OCI-LY7 (cell line): ENCODE results near the gene SNX17. TPM values are rescaled to one million over a fixed set of nuclear protein-coding genes. Genes with fewer than 3 reads are reported as not detected.

Experiments
- BruUV-seq: library from RNA; stranded (reverse); fragments of 400-500 nt; replicated peaks from 2 replicates; lab custom pipeline; 2021; lab: Mats Ljungman, UMichigan
- CTCF ChIA-PET: fragments of 300-600 bp; sonication (Branson Sonifier 250); formaldehyde crosslinking; loops from one replicate; lab custom pipeline; 2022; ENCODE audit warnings: antibody characterized with exemption; ENCODE audit not compliant: unreplicated experiment; lab: Charles Lee
- POLR2A ChIA-PET: fragments of 300-600 bp; sonication (Branson Sonifier 250); formaldehyde crosslinking; loops from one replicate; lab custom pipeline; 2022; ENCODE audit warnings: antibody characterized with exemption; lab: Charles Lee
- DNase-seq: peaks from one replicate; pipeline ENCODE4 v3.0.0-alpha.2; 2015; ENCODE audit warnings: low spot score
- H2AFZ ChIP-seq: fragments of 200-600 bp; sonication (generic), shearing (Covaris generic); 2 replicates; pipeline ENCODE4 v1.6.1; 2014; ENCODE audit warnings: mild to moderate bottlenecking, antibody characterized with exemption, low read length, moderate library complexity
- H3K27ac ChIP-seq: fragments of 200-600 bp; sonication (generic); 2 replicates; pipeline ENCODE4 v1.5.1; 2014; ENCODE audit warnings: mixed run types, low read depth, mild to moderate bottlenecking, moderate library complexity, low read length, inconsistent platforms; ENCODE audit not compliant: poor library complexity, severe bottlenecking
- H3K36me3 ChIP-seq: fragments of 200-600 bp; sonication (generic); 2 replicates; pipeline ENCODE4 v1.6.1; 2014; ENCODE audit warnings: mild to moderate bottlenecking, antibody characterized with exemption, low read length, moderate library complexity, mixed read lengths; ENCODE audit not compliant: insufficient read depth
- H3K4me1 ChIP-seq: fragments of 200-600 bp; sonication (generic); 2 replicates; pipeline ENCODE4 v1.5.1; 2014; ENCODE audit warnings: mild to moderate bottlenecking, low read length; ENCODE audit not compliant: insufficient read depth, poor library complexity, severe bottlenecking
- H3K4me2 ChIP-seq: fragments of 200-600 bp; sonication (generic); 2 replicates; pipeline ENCODE4 v1.6.1; 2014; ENCODE audit warnings: mild to moderate bottlenecking, low read length
- H3K4me3 ChIP-seq: fragments of 200-600 bp; sonication (generic); 2 replicates; pipeline ENCODE4 v1.5.1; 2014; ENCODE audit warnings: mild to moderate bottlenecking, low read depth, low read length; ENCODE audit not compliant: poor library complexity, severe bottlenecking
- H3K79me2 ChIP-seq: fragments of 200-600 bp; sonication (generic); 2 replicates; pipeline ENCODE4 v1.6.1; 2016; ENCODE audit warnings: low read depth, mild to moderate bottlenecking, low read length, moderate library complexity, mixed read lengths; ENCODE audit not compliant: insufficient read depth
- H3K9me2 ChIP-seq: fragments of 200-600 bp; sonication (generic); 2 replicates; pipeline ENCODE4 v1.6.1; 2016; ENCODE audit warnings: mild to moderate bottlenecking, low read length, mixed read lengths; ENCODE audit not compliant: insufficient read depth
- H3K9me3 ChIP-seq: fragments of 200-600 bp; sonication (generic); 2 replicates; pipeline ENCODE4 v1.6.1; 2014; ENCODE audit warnings: mild to moderate bottlenecking, mixed run types, low read length, mixed read lengths
- H4K20me1 ChIP-seq: fragments of 200-600 bp; sonication (generic); 2 replicates; pipeline ENCODE4 v1.6.1; 2014; ENCODE audit warnings: mild to moderate bottlenecking, antibody characterized with exemption, low read length, moderate library complexity, mixed read lengths; ENCODE audit not compliant: insufficient read depth
- CTCF ChIP-seq: fragments of 200-600 bp; sonication (generic); conservative IDR thresholded peaks from 2 replicates; pipeline ENCODE4 v1.5.1; 2014; ENCODE audit warnings: mild to moderate bottlenecking, antibody characterized with exemption, low read length, moderate library complexity, mixed read lengths
- EZH2phosphoT487 ChIP-seq: fragments of 200-600 bp; sonication (generic); IDR thresholded peaks from 2 replicates; pipeline ENCODE4 v1.6.1; 2018; ENCODE audit warnings: low read depth, borderline replicate concordance, mild to moderate bottlenecking, mixed run types, antibody characterized with exemption, low read length, moderate library complexity, mixed read lengths
- intact Hi-C: fragments of 100-400 bp; cut with micrococcal nuclease; formaldehyde crosslinking; loops from one replicate; pipeline ENCODE4 v1.10.0; 2022; ENCODE audit not compliant: unreplicated experiment
- total RNA-seq, 2 experiments: library from RNA; depleted of rRNA in 1 of 2; stranded (reverse); fragments of >200 nt in 1 of 2; shearing (Covaris generic) in 1 of 2; gene quantifications; 2 replicates each; pipeline ENCODE4 v1.2.3, GENCODE V29; 2014 to 2022

Gene SNX17
- total RNA-seq, 2 experiments from 2014 or later: 63.1 to 97.4 TPM

DNA sequence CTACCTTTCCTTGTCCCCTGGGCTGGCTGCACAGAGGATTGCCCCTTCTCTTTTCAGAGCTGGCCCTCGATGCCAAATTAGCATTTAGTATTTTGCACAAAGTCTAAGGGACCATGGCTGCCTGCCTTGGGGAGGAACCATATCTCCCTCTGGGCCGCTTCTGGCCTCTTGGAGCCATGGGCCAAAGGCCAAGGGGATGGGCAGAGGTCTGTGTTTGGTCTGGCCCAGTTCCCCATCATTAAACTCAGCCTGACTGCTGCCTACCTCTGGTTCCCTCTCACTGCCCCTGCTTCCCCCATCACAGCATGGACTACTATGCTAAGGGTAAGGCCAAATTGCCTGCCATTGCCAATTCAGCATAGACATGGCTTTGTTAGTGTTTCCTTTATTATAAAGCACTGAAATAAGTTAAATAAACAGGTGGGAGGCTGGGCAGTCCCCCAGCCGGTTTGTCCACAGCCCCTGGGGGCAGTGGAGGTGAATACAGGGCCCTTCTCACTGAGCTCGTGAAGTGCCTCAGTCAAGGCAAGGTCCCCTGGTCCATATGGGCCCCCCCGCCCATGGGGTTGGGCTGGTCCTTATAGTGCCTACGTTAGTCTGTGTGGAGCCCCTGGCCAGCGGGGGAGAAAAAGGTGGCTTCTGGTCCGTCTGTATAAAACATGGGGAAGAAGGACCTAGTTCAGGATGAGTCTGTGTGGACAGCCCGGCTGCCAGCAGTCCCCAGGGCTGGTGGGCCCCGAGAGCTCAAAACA, 6.6 kb downstream of the SNX17 start:
- Histone ChIP-seq H2AFZ (no peak overlapping the region), H3K4me1 (peaks cover 29% of the 10 kb centered on the region), H4K20me1 (no peaks in the 10 kb centered on the region), H3K4me3 (no peak overlapping the region), H3K79me2 (peaks cover 20% of the 10 kb centered on the region; the same call in 1 of the 2 replicates), H3K9me2 (no peaks in the 10 kb centered on the region), H3K9me3 (no peaks in the 10 kb centered on the region), H3K4me2 (no peak overlapping the region), H3K36me3 (peaks cover 95% of the 10 kb centered on the region), H3K27ac (no peak overlapping the region)
- ChIA-PET CTCF (no interaction called here), POLR2A (no interaction called here)
- TF ChIP-seq CTCF (no peak), EZH2phosphoT487 (no peak)
- DNase-seq: no peak
- intact Hi-C loops: no loop called here
- no TSS peak for BruUV-seq

DNA sequence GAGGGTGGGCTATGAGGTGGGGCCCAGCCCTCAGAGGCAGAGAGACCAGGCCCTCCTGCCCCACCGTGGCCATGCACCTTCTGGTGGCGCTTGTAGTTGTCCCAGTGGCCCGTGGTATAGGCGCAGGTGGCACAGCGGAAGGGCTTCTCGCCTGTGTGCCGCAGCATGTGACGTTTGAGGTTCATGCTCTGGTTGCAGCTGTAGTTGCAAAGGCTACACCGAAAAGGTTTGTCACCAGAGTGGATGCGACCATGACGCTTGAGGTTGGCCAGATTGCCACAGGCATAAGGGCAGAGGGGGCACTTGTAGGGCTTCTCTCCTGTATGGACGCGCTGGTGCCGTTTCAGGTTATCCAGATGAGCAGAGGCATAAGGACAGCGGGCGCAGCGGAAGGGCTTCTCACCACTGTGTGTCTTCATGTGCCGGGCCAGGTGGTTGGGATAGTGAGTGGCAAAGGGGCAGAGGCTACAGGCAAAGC, 7.2 kb downstream of the SNX17 start:
- POLR2A ChIA-PET: no interaction called here
- Histone ChIP-seq H3K4me3 (no peak overlapping the region), H3K9me3 (no peaks in the 10 kb centered on the region), H3K4me2 (no peak overlapping the region), H3K4me1 (peaks cover 23% of the 10 kb centered on the region), H2AFZ (no peak overlapping the region), H3K36me3 (peaks cover 95% of the 10 kb centered on the region), H3K27ac (no peak overlapping the region), H3K79me2 (peaks cover 13% of the 10 kb centered on the region; the same call in 1 of the 2 replicates), H3K9me2 (no peaks in the 10 kb centered on the region), H4K20me1 (no peaks in the 10 kb centered on the region)
- intact Hi-C loops: no loop called here
- DNase-seq: no peak
- TF ChIP-seq CTCF: no peak
- TF ChIP-seq EZH2phosphoT487: no peak
- no TSS peak for BruUV-seq
- CTCF ChIA-PET: no interaction called here

- H3K4me3 ChIP-seq: no peak overlapping the region
- H3K79me2 ChIP-seq: peaks cover 11% of the 10 kb centered on the region; the same call in 1 of the 2 replicates
- H3K9me3 ChIP-seq: no peaks in the 10 kb centered on the region
- no peak overlapping the region for H3K27ac ChIP-seq
- peaks cover 19% of the 10 kb centered on the region for H3K4me1 ChIP-seq
- no peaks in the 10 kb centered on the region for H3K9me2 ChIP-seq
- ChIA-PET POLR2A (no interaction called here), CTCF (no interaction called here)
- H2AFZ ChIP-seq: no peak overlapping the region
- no peak for DNase-seq
- BruUV-seq: no TSS peak
- TF ChIP-seq EZH2phosphoT487: no peak
- TF ChIP-seq CTCF: peak; percentile 51
- intact Hi-C loops: no loop called here
- no peaks in the 10 kb centered on the region for H4K20me1 ChIP-seq
- H3K4me2 ChIP-seq: no peak overlapping the region
- peaks cover 93% of the 10 kb centered on the region for H3K36me3 ChIP-seq
Measured at GRCh38 chr2:27378096-27378808, 7.8 kb downstream of the SNX17 start.
